ENCODE data around the gene TRAF3. TPM values are rescaled to one million over a fixed set of nuclear protein-coding genes. Genes with fewer than 3 reads are reported as not detected.

Gene TRAF3
- total and polyA plus RNA-seq, 10 donors: 11.1 to 61.5 (median 39.1) TPM

DNA sequence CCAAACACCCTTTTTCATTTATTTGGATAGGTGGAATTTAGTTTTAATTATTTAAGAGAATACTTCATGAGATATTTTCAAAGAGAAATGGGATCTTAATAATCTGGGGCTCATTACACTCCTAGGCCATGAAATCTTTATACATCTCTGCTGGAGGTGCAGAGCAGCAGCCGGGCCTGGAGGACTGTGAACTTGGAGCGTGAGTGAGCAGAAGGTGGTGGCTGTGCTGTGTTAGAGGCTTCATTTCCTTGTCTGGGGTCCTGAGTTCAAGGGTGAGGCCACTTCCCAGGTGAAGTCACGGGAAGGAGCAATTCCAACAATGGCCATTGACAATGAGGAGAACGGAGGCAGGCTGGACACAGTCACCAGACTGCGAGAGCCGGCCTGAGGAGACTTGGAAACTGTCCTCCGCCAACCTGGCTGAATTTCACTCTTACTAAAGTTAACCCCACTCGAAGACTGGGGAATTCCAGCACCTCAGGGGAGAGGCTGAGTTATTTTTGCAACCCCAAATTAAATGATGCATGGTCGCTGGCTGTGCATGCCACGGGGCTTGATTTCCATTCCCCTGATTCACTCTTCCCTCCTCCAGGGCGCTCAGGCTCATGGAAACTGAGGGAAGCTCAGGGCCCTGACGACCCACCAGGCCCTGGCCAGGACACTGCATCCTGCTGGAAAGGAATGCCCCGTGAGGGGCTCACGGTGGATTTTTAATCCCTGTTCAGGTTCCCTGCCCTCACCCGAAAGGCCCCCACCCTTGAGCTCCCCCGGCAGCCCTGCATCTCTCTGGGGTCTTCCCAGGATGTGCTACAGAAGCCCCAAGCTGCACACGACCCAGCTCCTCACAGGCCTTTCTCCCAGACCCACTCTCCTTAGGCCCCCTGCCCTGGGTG lies 22.6 kb upstream of the TRAF3 start:
- Histone ChIP-seq H3K27me3 (replicated peaks in 1 of 7) (no peaks in the 10 kb centered on the region), H3K27ac (no peak overlapping the region), H3K4me1 (peaks cover 0 to 19% (median 3%) of the 10 kb centered on the region in 6 donors), H3K4me3 (no peak overlapping the region), H3K9me3 (no peaks in the 10 kb centered on the region), H3K36me3 (peaks cover 0 to 11% (median 0%) of the 10 kb centered on the region in 6 donors)
- DNase-seq: no peak
- no peak for TF ChIP-seq POLR2A (IDR thresholded peaks at IDR 0.05)
- intact Hi-C loops (cut with DNase I; ENCODE audit: low total_unique reads): no loop called here
- 67 to 79% (median 76%) methylated on average over 15 to 17 of the region's 17 CpGs for WGBS, 5 donors

DNA sequence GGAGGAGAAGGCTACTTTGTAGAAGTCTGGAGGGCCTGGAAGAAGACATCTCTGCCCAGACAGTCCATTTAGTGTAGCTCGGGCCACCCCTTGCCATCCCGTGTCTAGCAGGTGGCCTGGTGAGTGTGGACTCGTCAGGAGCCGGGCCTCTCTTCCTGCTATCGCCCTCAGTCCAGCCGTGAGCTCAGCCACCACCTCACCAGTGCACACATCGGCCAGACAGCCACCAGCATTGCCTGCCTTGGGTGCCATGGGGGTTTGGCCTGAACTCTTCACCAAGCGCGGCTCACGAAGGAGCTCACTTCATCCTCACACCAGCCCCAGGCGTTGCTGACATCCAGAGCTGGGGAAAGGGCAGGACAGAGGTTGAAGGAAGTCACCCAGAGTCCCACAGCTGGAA lies 19.6 kb upstream of the TRAF3 start:
- Histone ChIP-seq H3K36me3 (no peaks in the 10 kb centered on the region), H3K27ac (no peak overlapping the region), H3K4me3 (no peak overlapping the region), H3K27me3 (replicated peaks in 1 of 7) (no peaks in the 10 kb centered on the region), H3K4me1 (peaks cover 0 to 27% (median 7%) of the 10 kb centered on the region in 6 donors), H3K9me3 (no peaks in the 10 kb centered on the region)
- intact Hi-C loops (cut with DNase I; ENCODE audit: low total_unique reads): no loop called here
- 73 to 95% (median 88%) methylated on average over 11 of the region's 11 CpGs for WGBS, 5 donors
- TF ChIP-seq, protein P1, sequence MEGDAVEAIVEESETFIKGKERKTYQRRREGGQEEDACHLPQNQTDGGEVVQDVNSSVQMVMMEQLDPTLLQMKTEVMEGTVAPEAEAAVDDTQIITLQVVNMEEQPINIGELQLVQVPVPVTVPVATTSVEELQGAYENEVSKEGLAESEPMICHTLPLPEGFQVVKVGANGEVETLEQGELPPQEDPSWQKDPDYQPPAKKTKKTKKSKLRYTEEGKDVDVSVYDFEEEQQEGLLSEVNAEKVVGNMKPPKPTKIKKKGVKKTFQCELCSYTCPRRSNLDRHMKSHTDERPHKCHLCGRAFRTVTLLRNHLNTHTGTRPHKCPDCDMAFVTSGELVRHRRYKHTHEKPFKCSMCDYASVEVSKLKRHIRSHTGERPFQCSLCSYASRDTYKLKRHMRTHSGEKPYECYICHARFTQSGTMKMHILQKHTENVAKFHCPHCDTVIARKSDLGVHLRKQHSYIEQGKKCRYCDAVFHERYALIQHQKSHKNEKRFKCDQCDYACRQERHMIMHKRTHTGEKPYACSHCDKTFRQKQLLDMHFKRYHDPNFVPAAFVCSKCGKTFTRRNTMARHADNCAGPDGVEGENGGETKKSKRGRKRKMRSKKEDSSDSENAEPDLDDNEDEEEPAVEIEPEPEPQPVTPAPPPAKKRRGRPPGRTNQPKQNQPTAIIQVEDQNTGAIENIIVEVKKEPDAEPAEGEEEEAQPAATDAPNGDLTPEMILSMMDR (IDR thresholded peaks at IDR 0.05 in 8 of 11, conservative IDR thresholded peaks at IDR 0.05 in 3 of 11): no peak
- TF ChIP-seq POLR2AphosphoS5 (IDR thresholded peaks at IDR 0.05) (no peak), POLR2A (IDR thresholded peaks at IDR 0.05) (no peak)
- DNase-seq: no peak

DNA sequence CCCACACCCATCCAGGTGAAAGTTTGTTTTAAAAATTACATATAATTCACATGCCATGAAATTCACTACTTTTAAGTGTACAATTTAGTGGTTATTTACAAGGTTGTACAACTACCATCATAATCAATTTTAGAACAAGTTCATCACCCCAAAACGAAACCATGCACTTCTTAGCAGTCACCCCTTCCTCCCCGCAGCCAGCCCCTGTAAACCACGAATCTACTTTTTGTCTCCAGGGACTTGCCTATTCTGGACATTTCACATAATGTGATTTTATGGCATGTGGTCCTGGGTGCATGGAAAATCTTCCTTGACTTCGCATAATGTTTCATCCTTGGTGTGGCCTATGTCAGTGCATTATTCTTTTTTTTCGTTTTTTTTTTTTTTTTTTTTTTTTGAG lies 19.2 kb upstream of the TRAF3 start:
- TF ChIP-seq POLR2A (IDR thresholded peaks at IDR 0.05): no peak
- no peak for TF ChIP-seq POLR2AphosphoS5 (IDR thresholded peaks at IDR 0.05)
- TF ChIP-seq, protein P1 (IDR thresholded peaks at IDR 0.05 in 8 of 11, conservative IDR thresholded peaks at IDR 0.05 in 3 of 11): no peak
- Histone ChIP-seq H3K9me3 (no peaks in the 10 kb centered on the region), H3K4me3 (no peak overlapping the region), H3K4me1 (peaks cover 0 to 27% (median 7%) of the 10 kb centered on the region in 6 donors), H3K27me3 (replicated peaks in 1 of 7) (no peaks in the 10 kb centered on the region), H3K27ac (no peak overlapping the region), H3K36me3 (no peaks in the 10 kb centered on the region)
- intact Hi-C loops (cut with DNase I; ENCODE audit: low total_unique reads): no loop called here
- 70 to 84% (median 75%) methylated on average over 5 of the region's 5 CpGs for WGBS, 5 donors
- no peak for DNase-seq

DNA sequence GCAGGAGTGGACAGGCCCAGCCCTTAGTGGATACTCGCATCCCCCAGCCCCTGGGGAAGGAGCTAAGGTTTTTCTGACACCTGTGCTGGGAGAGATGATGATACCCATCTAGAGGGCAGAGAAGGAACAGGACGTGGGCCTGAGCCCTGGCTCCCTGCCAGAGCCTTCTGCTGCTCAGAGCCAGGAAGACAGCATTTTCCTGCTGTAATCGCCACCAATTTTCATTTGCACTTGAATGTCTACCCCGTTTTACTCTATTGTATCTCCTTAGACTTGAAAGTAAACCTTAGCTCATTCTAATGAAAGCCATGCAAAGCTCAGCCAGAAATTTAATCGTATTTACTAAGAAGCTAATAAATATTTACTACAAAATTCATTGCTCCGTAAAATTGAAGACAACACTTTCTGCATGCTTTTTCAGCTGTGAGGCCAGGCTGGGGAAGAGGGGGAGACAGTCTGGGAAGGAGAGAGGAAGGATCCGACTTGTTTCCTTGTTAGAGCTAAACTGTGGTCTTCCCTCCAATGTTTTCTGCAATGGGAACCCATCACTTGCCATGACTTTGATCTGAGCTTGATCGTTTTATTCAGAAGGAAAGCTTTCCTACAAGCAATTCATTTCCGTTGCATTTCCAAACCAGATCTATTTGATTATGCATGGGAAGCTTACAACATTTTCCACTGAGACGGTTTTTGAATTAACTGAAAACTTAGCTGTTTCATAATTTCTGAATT lies 17.6 kb upstream of the TRAF3 start:
- DNase-seq: no peak
- 54 to 66% (median 61%) methylated on average over 10 of the region's 10 CpGs for WGBS, 5 donors
- H3K36me3 ChIP-seq: no peaks in the 10 kb centered on the region
- no peaks in the 10 kb centered on the region for H3K9me3 ChIP-seq
- no peak overlapping the region for H3K27ac ChIP-seq
- no peaks in the 10 kb centered on the region for H3K27me3 ChIP-seq (replicated peaks in 1 of 7)
- intact Hi-C loops (cut with DNase I; ENCODE audit: low total_unique reads): no loop called here
- TF ChIP-seq POLR2A (IDR thresholded peaks at IDR 0.05) (no peak), POLR2AphosphoS5 (IDR thresholded peaks at IDR 0.05) (no peak)
- TF ChIP-seq, protein P1 (IDR thresholded peaks at IDR 0.05 in 8 of 11, conservative IDR thresholded peaks at IDR 0.05 in 3 of 11): no peak
- H3K4me1 ChIP-seq: peaks cover 0 to 30% (median 18%) of the 10 kb centered on the region in 6 donors
- H3K4me3 ChIP-seq: no peak overlapping the region

Measured in spleen (tissue), 11 donors.